ENCODE data around the gene POLR3H.

POLR3H gene

GRCh38 chr22:41481925-41482318 is 62.3 kb downstream of the POLR3H start:
- no peak overlapping the region for H3K4me3 ChIP-seq (ENCODE audit: control insufficient read depth, low read depth, low read length)

GRCh38 chr22:41481131-41481830 is 63.0 kb downstream of the POLR3H start:
- H3K4me3 ChIP-seq (ENCODE audit: control insufficient read depth, low read depth, low read length) = no peak overlapping the region
- DNase-seq (ENCODE audit: low read depth) = peak; percentile 55
- TF ChIP-seq CTCF (conservative IDR thresholded peaks at IDR 0.05; ENCODE audit: control insufficient read depth, insufficient read depth, low read depth, low read length) = no peak

More at GRCh38 chr22:41481925-41482318, 62.3 kb downstream of the POLR3H start:
- TF ChIP-seq CTCF (conservative IDR thresholded peaks at IDR 0.05; ENCODE audit: control insufficient read depth, insufficient read depth, low read depth, low read length) = no peak
- no peak for DNase-seq (ENCODE audit: low read depth)

DNA sequence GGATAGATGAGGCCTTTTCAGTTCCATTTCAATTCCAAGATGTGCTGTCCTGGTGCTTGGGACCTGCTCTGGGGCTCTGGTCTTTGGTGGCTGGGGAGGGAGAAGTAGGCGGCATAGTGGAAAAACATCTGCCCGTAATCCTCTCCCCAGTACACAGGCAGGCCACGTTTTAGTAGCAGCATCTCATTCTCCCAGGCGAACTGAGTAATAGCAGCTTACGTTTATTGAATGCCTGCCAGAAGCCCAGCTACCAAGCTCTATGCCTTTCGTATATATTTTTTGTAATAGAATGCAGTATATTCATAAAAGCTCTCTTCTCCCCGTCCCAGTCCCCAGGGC is 63.9 kb downstream of the POLR3H start:
- peak; percentile 92 for DNase-seq (ENCODE audit: low read depth)
- H3K4me3 ChIP-seq (ENCODE audit: control insufficient read depth, low read depth, low read length) = no peak overlapping the region
- no peak for TF ChIP-seq CTCF (conservative IDR thresholded peaks at IDR 0.05; ENCODE audit: control insufficient read depth, insufficient read depth, low read depth, low read length)

- DNase-seq (ENCODE audit: low read depth) = peak; percentile 75
- TF ChIP-seq CTCF (conservative IDR thresholded peaks at IDR 0.05; ENCODE audit: control insufficient read depth, insufficient read depth, low read depth, low read length) = no peak
- no peak overlapping the region for H3K4me3 ChIP-seq (ENCODE audit: control insufficient read depth, low read depth, low read length)
Measured at GRCh38 chr22:41479671-41480396, 64.4 kb downstream of the POLR3H start.

DNA sequence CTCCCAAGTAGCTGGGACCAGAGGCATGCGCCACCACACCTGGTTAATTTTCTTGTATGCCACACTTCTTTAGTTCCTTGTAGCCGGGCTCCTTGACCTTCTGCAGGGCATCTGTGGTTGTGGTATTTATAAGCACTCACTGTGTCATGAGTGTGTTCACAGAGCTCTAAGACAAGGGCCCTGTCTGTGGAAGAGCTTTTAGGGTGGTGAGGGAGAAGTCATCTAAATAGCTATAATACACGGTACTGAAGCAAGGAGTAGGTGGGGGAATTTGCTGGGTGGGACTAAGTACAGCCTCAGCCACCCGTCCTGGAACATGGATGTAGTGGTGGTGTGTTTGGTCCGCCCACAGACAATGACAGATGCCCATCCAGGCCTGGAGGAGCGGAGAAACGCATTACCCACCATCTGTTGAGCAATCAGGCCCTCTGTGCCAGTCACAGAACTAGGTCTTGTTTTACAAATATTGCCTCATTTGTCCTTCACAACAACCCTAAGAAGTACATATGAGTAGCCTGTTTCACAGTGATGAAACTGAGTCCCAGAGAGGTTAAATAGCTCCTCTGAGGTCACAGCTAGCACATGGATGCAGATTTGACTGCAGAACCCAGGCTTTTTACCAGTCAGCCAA is 65.3 kb downstream of the POLR3H start:
- TF ChIP-seq CTCF (conservative IDR thresholded peaks at IDR 0.05; ENCODE audit: control insufficient read depth, insufficient read depth, low read depth, low read length) = no peak
- H3K4me3 ChIP-seq (ENCODE audit: control insufficient read depth, low read depth, low read length) = no peak overlapping the region
- peak; percentile 93 for DNase-seq (ENCODE audit: low read depth)

DNA sequence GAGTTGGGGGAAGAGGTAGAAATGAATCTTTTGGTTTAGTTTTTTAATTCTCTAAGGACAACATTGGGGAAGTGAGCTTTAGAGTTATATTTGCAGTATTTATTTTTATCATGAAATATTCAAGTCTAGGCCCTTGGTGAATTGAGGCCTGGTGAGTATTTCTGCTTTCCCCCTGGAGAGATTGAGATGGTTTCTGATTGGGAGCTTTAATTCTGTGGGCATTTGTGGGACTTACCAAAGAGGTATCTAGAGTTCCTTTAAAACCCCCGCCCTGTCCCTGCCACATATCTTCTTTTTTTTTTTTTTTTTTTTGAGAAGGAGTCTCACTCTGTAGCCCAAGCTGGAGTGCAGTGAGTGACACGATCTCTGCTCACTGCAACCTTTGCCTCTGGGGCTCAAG is 65.8 kb downstream of the POLR3H start:
- no peak for TF ChIP-seq CTCF (conservative IDR thresholded peaks at IDR 0.05; ENCODE audit: control insufficient read depth, insufficient read depth, low read depth, low read length)
- H3K4me3 ChIP-seq (ENCODE audit: control insufficient read depth, low read depth, low read length) = no peak overlapping the region
- DNase-seq (ENCODE audit: low read depth) = no peak

Data from fibroblast of mammary gland (primary cell).